ENCODE measurements around the gene HOXD8. TPM values are rescaled to one million over a fixed set of nuclear protein-coding genes. Genes with fewer than 3 reads are reported as not detected.

Gene HOXD8
- total RNA-seq, 1 donor from 2014 or later, result not detected

- TF ChIP-seq, protein P1, sequence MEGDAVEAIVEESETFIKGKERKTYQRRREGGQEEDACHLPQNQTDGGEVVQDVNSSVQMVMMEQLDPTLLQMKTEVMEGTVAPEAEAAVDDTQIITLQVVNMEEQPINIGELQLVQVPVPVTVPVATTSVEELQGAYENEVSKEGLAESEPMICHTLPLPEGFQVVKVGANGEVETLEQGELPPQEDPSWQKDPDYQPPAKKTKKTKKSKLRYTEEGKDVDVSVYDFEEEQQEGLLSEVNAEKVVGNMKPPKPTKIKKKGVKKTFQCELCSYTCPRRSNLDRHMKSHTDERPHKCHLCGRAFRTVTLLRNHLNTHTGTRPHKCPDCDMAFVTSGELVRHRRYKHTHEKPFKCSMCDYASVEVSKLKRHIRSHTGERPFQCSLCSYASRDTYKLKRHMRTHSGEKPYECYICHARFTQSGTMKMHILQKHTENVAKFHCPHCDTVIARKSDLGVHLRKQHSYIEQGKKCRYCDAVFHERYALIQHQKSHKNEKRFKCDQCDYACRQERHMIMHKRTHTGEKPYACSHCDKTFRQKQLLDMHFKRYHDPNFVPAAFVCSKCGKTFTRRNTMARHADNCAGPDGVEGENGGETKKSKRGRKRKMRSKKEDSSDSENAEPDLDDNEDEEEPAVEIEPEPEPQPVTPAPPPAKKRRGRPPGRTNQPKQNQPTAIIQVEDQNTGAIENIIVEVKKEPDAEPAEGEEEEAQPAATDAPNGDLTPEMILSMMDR (IDR thresholded peaks at IDR 0.05), result no peak
- no peaks in the 10 kb centered on the region for H3K9me3 Mint-ChIP-seq (ENCODE audit: low read depth)
- H3K27ac Mint-ChIP-seq (ENCODE audit: unreplicated experiment), result no peak overlapping the region
- no peak overlapping the region for H3K4me3 Mint-ChIP-seq (ENCODE audit: unreplicated experiment)
- H3K27me3 Mint-ChIP-seq (ENCODE audit: low read depth), result peaks cover 85% of the 10 kb centered on the region
- peaks cover 29% of the 10 kb centered on the region for H3K4me1 Mint-ChIP-seq (ENCODE audit: low read depth)
- DNase-seq (ENCODE audit: low spot score), result no peak
- H3K36me3 Mint-ChIP-seq (ENCODE audit: low read depth), result peaks cover 3% of the 10 kb centered on the region
Observed at GRCh38 chr2:176095421-176095820, 34.1 kb upstream of the HOXD8 start.

GRCh38 chr2:176096243-176096985 is 33.1 kb upstream of the HOXD8 start:
- Mint-ChIP-seq H3K9me3 (ENCODE audit: low read depth) (no peaks in the 10 kb centered on the region), H3K36me3 (ENCODE audit: low read depth) (peaks cover 3% of the 10 kb centered on the region), H3K27me3 (ENCODE audit: low read depth) (peaks cover 85% of the 10 kb centered on the region), H3K27ac (ENCODE audit: unreplicated experiment) (no peak overlapping the region), H3K4me1 (ENCODE audit: low read depth) (peaks cover 29% of the 10 kb centered on the region), H3K4me3 (ENCODE audit: unreplicated experiment) (peak overlapping the region; percentile 68)
- TF ChIP-seq, protein P1 (IDR thresholded peaks at IDR 0.05), result no peak
- no peak for DNase-seq (ENCODE audit: low spot score)

DNA sequence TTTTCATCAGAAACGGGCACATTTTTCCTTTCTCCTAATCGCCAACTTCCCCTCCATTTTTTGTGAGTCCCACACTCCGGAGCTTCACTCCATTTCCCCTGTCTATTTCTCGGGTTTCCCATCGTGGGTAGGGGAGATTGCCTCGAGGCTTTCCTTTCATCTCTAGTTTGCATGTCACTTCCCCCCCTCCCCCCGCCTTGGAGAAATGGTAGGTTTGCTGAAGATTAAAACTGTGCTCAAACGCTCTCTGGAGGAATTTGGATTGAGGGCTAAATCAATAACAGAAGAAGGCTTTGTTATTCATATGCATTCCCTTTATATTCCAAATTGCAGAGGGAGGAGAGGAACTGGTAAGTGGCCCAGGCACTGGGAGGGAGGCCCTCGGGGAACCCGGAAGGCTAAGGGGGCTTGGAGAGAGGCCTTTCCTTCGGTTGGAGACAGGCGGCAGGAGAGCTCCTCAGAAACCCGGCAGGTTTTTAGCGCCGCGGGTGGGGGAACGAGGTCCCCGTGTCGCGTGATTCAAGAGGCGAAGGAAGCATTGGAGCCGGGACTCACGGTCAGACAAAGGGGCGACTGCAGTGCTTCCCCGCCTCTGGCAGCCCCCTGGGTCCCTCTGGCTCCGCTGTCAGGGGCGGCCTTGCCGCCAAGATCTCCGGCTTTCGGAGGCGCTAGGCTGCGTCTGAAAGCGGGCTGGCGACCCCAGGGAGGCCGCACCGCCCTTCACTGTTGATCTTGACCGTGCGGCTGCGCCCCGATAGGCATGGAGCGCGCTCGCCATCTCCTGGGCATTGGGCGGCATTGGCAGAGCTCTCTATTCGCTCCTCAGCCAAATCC is 32.3 kb upstream of the HOXD8 start:
- Mint-ChIP-seq H3K27ac (ENCODE audit: unreplicated experiment) (no peak overlapping the region), H3K36me3 (ENCODE audit: low read depth) (peaks cover 3% of the 10 kb centered on the region)

DNA sequence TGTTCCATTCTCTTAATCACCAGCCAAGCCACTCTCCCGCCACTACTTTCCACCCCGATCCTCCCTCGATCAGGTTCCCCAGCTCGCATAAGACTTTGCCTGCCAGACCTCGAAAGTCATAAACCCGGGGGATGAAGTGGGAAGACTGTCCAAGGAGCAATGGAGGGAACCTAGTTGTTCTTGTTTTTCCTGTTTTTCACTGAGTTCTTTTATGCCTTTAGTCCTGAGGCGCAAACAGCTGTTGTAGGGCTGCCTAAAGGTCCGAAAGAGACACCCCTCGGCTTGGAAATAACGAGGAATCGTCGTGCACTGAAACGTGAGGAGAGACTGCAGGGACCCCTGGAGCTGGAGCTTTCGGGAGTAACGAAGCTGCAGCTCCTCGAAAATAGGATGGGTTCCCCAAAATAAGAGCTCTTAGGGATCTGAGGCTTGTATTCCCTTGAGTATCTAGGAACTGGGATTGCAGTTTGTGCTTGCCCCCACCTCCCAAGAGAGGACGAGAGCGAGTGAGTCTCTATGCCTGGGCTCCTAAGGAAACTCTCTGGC is 31.6 kb upstream of the HOXD8 start:
- Mint-ChIP-seq H3K9me3 (ENCODE audit: low read depth) (no peaks in the 10 kb centered on the region), H3K4me1 (ENCODE audit: low read depth) (peaks cover 22% of the 10 kb centered on the region), H3K27me3 (ENCODE audit: low read depth) (peaks cover 91% of the 10 kb centered on the region), H3K4me3 (ENCODE audit: unreplicated experiment) (peak overlapping the region; percentile 68), H3K27ac (ENCODE audit: unreplicated experiment) (no peak overlapping the region), H3K36me3 (ENCODE audit: low read depth) (peaks cover 3% of the 10 kb centered on the region)
- DNase-seq (ENCODE audit: low spot score), result no peak
- TF ChIP-seq, protein P1 (IDR thresholded peaks at IDR 0.05), result peak; percentile 65

More for the DNA sequence above, 32.3 kb upstream of the HOXD8 start:
- Mint-ChIP-seq H3K9me3 (ENCODE audit: low read depth) (no peaks in the 10 kb centered on the region), H3K4me3 (ENCODE audit: unreplicated experiment) (peak overlapping the region; percentile 68), H3K27me3 (ENCODE audit: low read depth) (peaks cover 85% of the 10 kb centered on the region), H3K4me1 (ENCODE audit: low read depth) (peaks cover 22% of the 10 kb centered on the region)
- TF ChIP-seq, protein P1 (IDR thresholded peaks at IDR 0.05), result peak; percentile 94
- peak; percentile 83 for DNase-seq (ENCODE audit: low spot score)
